NCI-H2196 (cell line): ENCODE results near the gene TDRD12.
"Not testable (repeated sequence)": the region's sequence is repeated elsewhere in the genome, so short reads cannot be mapped to it uniquely, and the experiment has no call there.

Source experiments
- DNase-seq: peaks from one replicate; lab custom pipeline; 2025; ENCODE audit not compliant: unreplicated experiment; lab: John Stamatoyannopoulos, UW

The TDRD12 gene

DNA sequence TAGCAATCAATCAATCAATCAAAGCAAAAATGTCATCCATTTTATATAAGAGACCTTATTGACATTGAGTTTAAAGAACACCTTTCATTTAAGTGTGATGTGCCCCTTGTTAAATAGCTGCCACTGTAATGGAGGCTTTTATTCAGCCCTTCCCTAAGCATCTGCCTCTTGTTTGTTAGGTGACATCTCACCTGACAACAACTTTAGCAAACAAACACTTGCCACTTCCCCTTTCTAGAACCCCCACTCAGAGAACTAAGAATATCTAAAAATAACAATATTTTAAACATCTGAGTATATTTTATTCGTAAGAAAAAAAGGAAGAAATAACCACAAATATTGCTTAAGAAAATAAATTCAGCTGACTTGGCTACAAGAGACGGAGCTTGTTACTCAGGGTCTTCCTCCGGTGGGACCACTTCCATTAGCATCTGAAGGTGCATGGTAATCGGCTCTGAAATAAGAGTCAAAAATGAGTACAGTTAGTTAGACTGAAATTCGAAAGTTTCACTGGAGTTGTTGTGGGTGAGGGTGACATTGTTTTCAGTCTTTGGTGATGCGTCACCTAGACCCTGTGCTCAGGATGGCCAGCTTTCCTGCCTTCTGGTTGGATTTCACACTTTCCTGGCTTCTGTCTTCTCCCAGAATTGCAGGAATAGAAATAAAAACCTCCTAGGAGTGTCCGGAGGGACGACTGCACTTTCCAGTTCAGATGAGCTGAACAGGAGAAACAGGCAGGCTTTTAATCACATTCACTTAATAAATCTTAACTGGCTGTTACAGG, 110.9 kb downstream of the TDRD12 start:
- DNase-seq = no peak

DNA sequence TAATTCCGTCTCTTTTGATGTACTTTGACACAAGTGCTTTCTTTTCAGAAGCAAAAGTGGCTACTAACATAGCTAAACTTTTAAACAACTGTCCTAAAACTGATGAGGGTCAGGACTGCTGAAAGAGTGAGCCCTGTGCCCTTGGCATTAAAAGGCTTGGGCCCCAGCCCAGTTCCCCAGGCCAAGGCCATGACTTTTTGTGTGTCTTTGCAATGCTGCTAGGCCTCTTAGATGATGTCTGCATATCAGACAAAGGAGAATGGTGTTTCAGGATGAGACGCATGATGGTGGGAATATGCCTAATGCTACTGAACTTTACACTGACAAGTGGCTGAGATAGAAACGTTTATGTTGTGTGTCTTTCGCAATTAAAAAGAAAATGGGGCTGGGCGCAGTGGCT, 112.0 kb downstream of the TDRD12 start:
- no peak for DNase-seq

DNA sequence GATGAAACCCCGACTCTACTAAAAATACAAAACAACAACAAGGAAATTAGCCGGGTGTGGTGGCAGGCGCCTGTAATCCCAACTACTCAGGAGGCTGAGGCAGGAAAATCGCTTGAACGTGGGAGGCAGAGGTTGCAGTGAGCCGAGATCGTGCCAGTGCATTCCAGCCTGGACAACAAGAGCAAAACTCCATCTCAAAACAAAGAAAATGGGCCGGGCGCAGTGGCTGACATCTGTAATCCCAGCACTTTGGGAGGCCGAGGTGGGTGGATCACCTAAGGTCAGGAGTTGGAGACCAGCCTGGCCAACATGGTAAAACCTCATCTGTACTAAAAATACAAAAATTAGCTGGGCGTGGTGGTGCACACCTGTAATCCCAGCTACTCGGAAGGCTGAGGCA, 112.5 kb downstream of the TDRD12 start:
- not testable (repeated sequence) for DNase-seq

DNA sequence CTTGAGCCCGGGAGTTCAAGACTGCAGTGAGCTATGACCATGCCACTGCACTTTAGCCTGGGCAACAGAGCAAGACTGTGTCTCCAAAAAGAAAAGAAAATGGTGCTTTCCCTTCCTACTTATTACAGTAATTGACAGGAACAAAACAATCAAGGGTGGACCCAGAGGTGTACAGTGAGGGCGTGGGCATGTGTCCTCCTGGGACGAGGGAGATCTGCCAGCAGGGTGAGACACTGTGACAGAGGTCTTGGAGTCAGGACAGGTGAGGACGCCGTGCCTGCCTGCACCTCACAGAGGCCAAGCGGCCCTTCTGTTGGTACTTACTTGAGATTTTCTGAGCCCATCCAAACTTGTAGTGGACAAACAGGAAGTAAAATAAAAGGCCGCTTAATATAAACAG, 113.3 kb downstream of the TDRD12 start:
- DNase-seq = not testable (repeated sequence)

DNA sequence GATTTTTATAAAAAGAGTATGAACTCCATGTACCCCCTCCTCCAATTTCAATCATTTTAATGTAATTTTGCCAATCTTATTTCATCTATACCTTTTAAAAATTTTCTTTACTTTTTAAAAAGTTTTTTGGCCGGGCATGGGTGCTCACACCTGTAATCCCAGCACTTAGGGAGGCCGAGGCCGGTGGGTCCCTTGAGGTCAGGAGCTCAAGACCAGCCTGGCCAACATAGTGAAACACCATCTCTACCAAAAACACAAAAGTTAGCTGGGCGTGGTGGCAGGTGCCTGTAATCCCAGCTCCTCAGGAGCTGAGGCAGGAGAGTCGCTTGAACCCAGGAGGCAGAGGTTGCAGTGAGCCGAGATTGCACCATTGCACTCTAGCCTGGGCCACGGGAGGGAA, 113.8 kb downstream of the TDRD12 start:
- not testable (repeated sequence) for DNase-seq

DNA sequence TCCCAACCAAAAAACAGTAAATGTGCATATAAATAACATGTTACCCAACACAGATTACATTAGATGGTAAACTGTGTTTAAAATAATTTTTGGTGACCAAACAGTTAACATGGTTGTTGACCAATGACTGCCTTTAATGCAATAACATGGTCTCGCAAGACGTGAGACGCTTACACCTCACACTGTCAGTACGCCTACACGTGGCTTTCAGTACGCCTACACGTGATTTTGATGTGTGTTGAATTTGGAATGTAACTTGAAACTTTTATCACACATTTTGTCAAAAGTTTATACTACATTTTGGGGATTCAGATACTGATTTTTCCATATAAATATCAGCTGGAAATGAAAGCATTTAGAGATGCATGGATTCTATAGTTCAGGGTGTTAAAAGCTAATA, 118.0 kb downstream of the TDRD12 start:
- no peak for DNase-seq

DNA sequence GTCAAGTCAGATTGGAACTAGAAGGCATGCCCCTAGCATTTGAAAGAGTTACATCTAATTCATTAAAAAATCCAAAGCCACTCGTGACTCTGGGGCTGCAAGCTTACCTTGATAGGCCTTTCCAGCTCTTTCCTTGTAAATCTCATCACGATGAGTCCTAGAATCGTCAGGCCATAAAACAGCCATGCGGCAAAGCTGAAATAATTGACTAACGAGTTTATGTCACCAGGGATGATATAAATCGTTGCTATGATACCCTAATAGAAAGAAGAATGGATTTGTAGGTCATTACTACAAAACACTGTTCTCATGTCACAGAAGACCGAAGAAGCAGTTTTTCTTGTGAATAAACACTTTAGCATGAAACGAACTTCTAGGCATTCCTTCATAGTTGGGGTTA, 122.5 kb downstream of the TDRD12 start:
- no peak for DNase-seq

DNA sequence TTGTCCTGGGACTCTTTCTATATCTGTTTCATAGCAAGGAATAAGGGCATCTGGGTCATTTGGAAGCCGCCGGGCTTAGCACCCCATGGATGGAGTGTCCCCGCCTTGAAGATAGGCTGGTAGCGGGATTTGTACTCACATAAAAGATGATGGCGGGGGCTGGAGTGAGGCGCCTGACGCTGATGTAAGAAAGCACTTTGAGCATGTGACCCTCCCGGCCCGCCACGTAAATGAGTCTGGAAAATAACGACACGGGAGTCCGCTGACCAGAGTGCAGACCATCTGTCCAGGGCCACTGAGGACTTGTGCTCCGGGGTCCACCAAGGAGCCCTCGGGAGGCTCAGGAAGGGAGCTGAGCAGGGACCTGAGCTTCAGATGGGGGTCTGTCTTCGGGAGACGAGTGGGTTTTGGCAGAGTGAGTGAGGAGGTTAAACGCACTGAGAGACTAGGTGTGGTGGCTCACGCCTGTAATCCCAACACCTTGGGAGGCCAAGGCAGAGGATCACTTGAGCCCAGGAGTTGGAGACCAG, 124.2 kb downstream of the TDRD12 start:
- DNase-seq = no peak

DNA sequence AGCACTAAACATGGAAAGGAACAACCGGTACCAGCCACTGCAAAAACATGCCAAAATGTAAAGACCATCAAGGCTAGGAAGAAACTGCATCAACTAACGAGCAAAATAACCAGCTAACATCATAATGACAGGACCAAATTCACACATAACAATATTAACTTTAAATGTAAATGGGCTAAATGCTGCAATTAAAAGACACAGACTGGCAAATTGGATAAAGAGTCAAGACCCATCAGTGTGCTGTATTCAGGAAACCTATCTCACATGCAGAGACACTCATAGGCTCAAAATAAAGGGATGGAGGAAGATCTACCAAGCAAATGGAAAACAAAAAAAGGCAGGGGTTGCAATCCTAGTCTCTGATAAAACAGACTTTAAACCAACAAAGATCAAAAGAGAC, 128.5 kb downstream of the TDRD12 start:
- not testable (repeated sequence) for DNase-seq

DNA sequence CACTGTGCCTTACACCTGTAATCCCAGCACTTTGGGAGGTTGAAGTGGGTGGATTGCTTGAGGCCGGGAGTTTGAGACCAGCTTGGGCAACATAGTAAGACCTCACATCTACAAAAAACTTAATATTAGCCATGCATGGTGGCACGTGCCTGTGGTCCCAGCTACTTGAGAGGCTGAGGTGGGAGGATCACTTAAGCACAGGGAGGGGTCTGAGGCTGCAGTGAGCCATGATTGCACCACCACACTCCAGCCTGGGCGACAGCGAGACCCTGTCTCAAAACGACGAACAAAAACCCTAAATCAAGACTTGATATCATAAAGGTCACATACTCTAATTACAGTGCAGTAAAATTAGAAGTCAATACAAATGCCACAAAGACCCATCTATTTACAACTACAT, 132.6 kb downstream of the TDRD12 start:
- no peak for DNase-seq

DNA sequence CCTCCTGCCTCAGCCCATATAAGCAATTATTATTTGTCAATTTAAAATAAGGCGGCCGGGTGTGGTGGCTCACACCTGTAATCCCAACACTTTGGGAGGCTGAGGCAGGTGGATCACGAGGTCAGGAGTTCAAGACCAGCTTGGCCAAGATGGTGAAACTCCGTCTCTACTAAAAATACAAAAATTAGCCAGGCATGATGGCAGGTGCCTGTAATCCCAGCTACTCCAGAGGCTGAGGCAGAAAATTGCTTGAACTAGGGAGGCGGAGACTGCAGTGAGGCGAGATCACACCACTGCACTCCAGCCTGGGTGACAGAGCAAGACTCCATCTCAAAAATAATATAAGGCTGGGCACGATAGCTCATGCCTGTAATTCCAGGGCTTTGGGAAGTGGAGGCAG, 137.3 kb downstream of the TDRD12 start:
- DNase-seq = not testable (repeated sequence)

DNA sequence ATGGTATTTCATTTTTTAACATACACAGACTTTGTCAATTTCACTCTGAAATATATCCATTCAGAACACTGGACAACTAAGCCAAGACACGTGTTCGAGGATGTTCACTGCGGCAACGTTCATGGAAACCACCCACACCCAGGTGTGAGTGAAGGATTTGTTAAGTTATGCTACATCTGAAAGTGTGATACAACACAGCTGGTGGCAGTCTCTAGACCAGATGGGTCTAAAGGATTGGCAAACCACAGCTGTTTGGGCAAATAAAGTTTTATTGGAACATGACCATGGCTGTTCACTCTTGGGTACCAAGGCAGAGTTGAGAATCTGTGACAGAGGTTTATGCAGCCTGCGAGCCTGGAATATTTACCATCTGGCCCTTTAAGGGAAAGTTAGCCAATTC, 138.0 kb downstream of the TDRD12 start:
- DNase-seq = no peak

DNA sequence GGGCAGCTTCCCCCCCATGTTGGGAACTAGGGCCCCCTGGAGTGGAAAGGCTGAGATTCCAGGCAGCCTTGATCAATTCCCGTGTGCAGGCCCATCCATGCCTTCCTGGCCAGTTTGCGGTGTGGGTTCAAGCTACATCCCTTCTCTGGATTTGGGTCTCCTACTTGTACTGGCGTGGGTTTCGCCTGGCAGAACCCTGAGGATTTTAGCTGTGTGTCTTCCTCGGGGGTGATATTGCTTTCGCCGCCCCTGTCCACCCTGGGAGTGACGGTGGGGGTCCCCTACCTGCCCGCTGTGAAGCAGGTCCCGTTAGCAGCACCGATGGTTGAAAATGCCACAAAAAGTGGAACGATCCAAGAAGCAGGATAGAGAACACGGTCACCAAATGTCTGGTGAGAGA, 138.6 kb downstream of the TDRD12 start:
- no peak for DNase-seq

DNA sequence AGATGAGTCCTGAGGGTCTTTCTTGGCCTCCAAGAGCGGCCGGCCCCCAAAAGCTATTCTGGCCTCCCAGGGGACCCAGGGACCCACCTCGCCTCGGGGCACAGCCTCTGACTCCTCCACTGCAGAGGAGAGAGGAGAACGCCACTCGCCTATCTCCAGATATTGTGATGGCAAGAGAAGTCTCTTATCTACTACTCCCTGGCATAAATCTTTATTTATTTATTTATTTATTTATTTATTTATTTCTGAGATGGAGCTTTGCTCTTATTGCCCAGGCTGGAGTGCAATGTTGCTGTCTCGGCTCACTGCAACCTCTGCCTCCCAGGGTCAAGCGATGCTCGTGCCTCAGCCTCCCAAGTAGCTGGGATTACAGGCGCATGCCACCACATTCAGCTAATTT, 139.0 kb downstream of the TDRD12 start:
- DNase-seq = no peak

DNA sequence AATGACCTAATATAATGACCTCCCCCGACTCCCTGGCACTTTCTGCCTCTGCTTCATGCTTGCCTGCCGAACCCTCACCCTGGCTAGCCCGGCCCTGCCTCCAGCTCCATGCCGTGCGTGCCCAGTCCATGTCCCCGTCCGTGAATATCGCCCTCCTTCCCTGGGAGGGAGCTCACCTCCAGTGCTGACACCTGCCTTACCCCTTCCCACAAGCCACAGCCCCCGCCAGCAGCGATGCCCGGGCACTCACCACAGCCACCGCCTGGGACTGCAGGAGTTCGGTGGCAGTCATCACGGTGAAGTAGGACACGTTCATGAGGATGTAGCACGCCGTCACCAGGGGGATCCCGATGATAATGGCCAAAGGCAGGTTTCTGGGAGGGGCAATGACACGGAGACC, 140.0 kb downstream of the TDRD12 start:
- DNase-seq = no peak

DNA sequence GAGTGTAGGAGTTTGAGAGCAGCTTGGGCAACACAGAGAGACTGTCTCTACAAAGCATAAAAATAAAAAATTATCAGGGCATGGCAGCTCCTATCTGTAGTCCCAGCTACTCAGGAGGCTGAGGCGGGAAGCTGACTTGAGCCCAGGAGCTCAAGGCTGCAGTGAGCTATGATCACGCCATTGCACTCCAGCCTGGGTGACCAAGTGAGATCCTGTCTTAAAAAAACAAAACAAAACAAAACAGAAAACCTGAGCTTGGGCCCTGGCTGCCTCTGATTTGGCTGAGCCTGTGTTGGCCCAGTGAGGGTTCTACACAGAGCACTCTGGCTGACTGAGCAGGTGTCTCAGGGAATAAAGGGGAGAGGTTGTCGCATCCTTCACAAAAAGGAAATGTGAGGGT, 142.0 kb downstream of the TDRD12 start:
- no peak for DNase-seq

DNA sequence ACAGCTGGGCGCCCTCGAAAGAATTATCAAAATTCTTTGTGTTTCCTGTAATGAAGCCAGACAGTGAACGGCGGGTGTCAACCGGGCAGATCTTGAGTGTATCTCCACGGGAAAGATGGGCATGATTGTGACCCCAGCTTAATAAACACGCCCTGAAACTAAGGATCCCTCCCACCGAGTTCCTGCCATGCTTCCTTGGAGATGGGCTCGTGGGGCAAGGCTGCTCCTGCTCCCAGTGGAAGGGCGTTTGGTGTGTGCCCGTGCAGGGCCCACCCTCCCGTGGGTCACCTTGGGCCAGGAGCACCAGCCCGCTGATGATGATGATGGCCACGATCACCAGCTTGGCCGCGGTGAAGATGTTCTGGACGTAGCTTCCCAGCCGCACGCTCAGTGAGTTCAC, 142.6 kb downstream of the TDRD12 start:
- no peak for DNase-seq

DNA sequence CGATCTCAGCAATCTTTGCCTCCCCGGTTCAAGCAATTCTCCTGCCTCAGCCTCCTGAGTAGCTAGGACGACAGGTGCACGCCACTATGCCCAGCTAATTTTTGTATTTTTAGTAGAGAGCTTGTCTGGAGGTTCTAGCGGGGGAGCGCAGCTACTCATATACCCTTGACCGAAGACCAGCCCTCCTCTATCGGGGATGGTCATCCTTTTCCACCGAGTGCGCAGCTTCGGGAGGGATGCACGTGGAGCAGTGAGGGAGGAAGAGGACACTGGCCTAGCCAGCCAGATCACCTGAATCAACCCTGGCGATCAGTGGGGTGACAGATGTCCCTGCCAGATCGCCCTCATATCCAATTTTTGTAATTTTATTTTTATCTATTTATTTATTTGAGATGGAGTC, 143.2 kb downstream of the TDRD12 start:
- DNase-seq = no peak

DNA sequence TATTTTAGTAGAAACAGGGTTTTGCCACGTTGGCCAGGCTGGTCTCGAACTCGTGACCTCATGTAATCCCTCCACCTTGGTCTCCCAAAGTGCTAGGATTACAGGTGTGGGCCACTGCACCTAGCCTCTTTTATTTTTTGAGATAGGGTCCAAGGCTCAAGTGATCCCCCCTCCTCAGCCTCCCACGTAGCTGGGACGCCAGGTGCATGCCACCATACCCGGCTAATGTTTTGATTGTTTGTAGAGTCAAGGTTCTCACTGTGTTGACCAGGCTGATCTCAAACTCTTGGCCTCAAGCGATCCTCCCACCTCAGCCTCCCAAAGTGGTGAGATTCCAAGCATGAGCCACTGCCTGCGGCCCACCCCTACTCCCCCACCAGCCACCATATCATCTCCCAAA, 143.7 kb downstream of the TDRD12 start:
- DNase-seq = no peak

DNA sequence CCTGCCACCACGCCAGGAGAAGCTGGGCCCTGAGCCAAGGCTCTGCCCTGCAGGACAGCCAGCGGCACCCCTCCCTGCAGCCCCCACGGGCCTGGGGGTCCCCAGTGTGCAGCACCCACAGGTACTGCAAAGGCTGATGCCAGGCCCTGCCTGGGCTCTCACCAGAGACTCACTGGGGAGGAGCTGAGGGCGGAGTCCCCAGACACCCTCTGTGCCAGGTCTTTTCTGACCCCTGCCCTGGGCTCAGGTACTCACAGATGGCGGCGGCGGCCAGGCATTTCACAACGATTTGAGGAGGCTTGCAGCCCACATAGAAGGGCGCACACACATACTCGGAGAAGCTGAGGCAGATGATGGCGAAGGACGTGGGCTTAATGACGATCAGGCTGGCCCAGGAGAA, 144.3 kb downstream of the TDRD12 start:
- no peak for DNase-seq

DNA sequence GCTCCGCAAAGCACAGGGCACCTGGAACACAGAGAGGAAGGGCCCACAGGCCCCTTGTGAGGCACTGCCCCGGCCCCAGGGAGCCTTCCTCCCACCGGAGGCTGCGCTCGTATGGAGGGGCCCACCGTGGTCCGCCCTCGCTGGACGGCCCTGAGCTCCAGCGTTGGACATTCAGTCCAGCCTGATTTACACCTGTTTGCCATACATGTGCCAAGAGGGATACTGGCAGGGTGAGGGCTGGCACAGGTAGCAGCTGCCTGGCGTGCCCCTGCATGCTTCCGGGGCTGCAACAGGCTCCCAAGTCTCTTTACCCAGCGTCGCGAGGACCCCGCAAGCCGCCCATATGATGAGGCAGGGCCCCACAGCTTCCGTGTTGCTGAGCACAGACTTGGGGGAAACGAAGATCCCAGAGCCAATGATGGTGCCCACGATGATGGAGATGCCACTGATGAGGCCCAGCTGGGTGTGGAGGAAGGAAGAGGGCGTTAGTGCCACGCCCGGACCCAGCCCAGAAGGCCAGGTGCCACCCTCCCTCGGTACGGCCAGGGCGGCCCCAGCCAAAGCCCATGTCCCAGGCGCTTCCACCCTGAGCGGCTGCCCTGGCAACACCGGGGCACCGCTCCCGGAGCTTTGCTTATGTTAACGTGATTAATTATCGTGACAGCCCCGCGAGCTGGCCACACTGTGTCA, 144.9 kb downstream of the TDRD12 start:
- no peak for DNase-seq

DNA sequence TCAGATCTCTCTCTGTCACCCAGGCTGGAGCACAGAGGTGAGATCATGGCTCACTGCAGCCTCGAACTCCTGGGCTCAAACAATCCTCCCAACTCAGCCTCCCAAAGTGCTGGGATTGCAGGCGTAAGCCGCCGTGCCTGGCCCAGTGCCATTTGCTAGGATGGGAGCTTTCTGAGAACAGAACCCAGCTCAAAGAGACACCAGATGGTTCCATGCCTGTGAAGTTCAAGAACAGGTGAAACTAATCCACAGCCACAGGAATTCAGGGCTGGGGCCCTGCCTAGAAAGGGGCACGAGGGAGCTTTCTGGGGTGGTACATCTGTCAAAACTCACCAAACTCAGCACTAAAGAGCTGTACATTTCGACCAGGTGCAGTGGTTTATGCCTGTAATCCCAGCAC, 145.8 kb downstream of the TDRD12 start:
- DNase-seq = no peak

DNA sequence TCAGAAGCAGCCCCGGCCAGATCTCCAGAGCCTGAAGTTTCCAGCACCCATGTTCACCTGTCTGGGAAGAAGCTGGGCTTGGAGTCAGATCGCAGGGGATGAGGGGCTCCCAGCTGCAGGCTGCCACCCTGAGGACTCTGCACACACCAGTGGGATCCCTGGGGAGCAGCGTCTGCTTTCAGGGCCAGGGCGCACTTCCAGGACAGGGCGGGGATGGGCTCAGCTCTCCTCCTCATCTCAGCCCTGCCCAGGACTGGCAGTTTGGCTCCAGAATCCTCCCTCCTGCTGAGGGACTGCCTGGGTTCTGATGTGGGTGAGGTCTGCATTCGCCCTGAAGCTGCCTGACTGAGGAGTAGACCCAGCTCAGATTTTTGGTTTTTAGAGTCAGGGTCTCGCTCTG, 146.5 kb downstream of the TDRD12 start:
- no peak for DNase-seq
